IMR-90 (cell line): Measurements from ENCODE around the gene GPRIN3. TPM values are rescaled to one million over a fixed set of nuclear protein-coding genes. Genes with fewer than 3 reads are reported as not detected.

Source experiments
- ATAC-seq: fragments of 200-7000 bp; cut with Tn5 transposase; 2 replicates; pipeline ENCODE4 v1.9.1; 2020; ENCODE audit warnings: low read depth, mild to moderate bottlenecking, moderate library complexity
- BruUV-seq: library from RNA; stranded (reverse); fragments of 400-500 nt; replicated peaks from 2 replicates; lab custom pipeline; 2021; lab: Mats Ljungman, UMichigan
- CTCF ChIA-PET: fragments of 300-600 bp; formaldehyde crosslinking; extraction: SDS; loops from one replicate; lab custom pipeline; 2021; ENCODE audit warnings: antibody characterized with exemption; lab: Yijun Ruan, JAX
- POLR2A ChIA-PET: fragments of 300-600 bp; sonication (Branson Sonifier 250); formaldehyde crosslinking; loops from one replicate; lab custom pipeline; 2022; ENCODE audit warnings: antibody characterized with exemption; ENCODE audit not compliant: unreplicated experiment; lab: Charles Lee
- DNase-seq: peaks from one replicate; pipeline ENCODE4 v3.0.0; 2013
- H2AFZ ChIP-seq: replicated peaks from 2 replicates; pipeline ENCODE3; 2013; ENCODE audit warnings: low read length, mild to moderate bottlenecking; ENCODE audit not compliant: poor library complexity
- H2AK5ac ChIP-seq: 2 replicates; pipeline ENCODE4 v1.6.1; 2013; ENCODE audit warnings: low read depth, low read length, inconsistent platforms
- H2AK9ac ChIP-seq: replicated peaks from 2 replicates; pipeline ENCODE3; 2013; ENCODE audit warnings: mild to moderate bottlenecking, low read depth, low read length, moderate library complexity; ENCODE audit not compliant: poor library complexity
- H2BK120ac ChIP-seq: 2 replicates; pipeline ENCODE4 v1.6.1; 2013; ENCODE audit warnings: low read depth, low read length, inconsistent platforms
- H2BK15ac ChIP-seq: 3 replicates; pipeline ENCODE4 v1.6.1; 2013; ENCODE audit warnings: low read depth, low read length, inconsistent platforms
- H2BK20ac ChIP-seq: 2 replicates; pipeline ENCODE4 v1.6.1; 2013; ENCODE audit warnings: low read depth, mild to moderate bottlenecking, inconsistent platforms, low read length, moderate library complexity
- H2BK5ac ChIP-seq: 2 replicates; pipeline ENCODE4 v1.6.1; 2013; ENCODE audit warnings: mild to moderate bottlenecking, low read depth, low read length, inconsistent platforms; ENCODE audit not compliant: poor library complexity, severe bottlenecking
- H3K14ac ChIP-seq: replicated peaks from 2 replicates; pipeline ENCODE4 v1.6.1; 2013; ENCODE audit warnings: low read depth, low read length, inconsistent platforms
- H3K18ac ChIP-seq: 2 replicates; pipeline ENCODE4 v1.6.1; 2013; ENCODE audit warnings: low read depth, low read length, control low read depth
- H3K23ac ChIP-seq: 2 replicates; pipeline ENCODE4 v1.6.1; 2013; ENCODE audit warnings: low read depth, low read length, inconsistent platforms
- H3K27ac ChIP-seq: 2 replicates; pipeline ENCODE4 v1.5.1; 2013; ENCODE audit warnings: mild to moderate bottlenecking, control low read depth, low read length; ENCODE audit not compliant: insufficient read depth
- H3K27me3 ChIP-seq: 2 replicates; pipeline ENCODE4 v1.6.1; 2013; ENCODE audit warnings: low read length; ENCODE audit not compliant: control insufficient read depth, insufficient read depth
- H3K36me3 ChIP-seq: 2 replicates; pipeline ENCODE4 v1.6.1; 2013; ENCODE audit warnings: low read length, mixed read lengths; ENCODE audit not compliant: control insufficient read depth, insufficient read depth
- H3K4ac ChIP-seq: 2 replicates; pipeline ENCODE4 v1.6.1; 2013; ENCODE audit warnings: low read depth, low read length, inconsistent platforms
- H3K4me1 ChIP-seq: 2 replicates; pipeline ENCODE4 v1.6.1; 2013; ENCODE audit warnings: low read length, mixed read lengths; ENCODE audit not compliant: control insufficient read depth, insufficient read depth
- H3K4me2 ChIP-seq: 2 replicates; pipeline ENCODE4 v1.6.1; 2013; ENCODE audit warnings: low read depth, mild to moderate bottlenecking, control low read depth, low read length, moderate library complexity
- H3K4me3 ChIP-seq: 2 replicates; pipeline ENCODE4 v1.5.1; 2013; ENCODE audit warnings: low read depth, mild to moderate bottlenecking, control low read depth, low read length, moderate library complexity; ENCODE audit not compliant: insufficient read depth
- H3K56ac ChIP-seq: 2 replicates; pipeline ENCODE4 v1.6.1; 2013; ENCODE audit warnings: low read length, inconsistent platforms; ENCODE audit not compliant: insufficient read depth; ENCODE audit errors: extremely low read depth
- H3K79me1 ChIP-seq, 2 experiments: 2 replicates each; pipeline ENCODE4 v1.6.1; 2013; ENCODE audit warnings: low read length in 2 of 2, inconsistent platforms in 1 of 2, low read depth in 1 of 2
- H3K9ac ChIP-seq: 2 replicates; pipeline ENCODE4 v1.6.1; 2013; ENCODE audit warnings: low read depth, low read length, control low read depth
- H3K9me1 ChIP-seq: 2 replicates; pipeline ENCODE4 v1.6.1; 2013; ENCODE audit warnings: low read length, inconsistent platforms; ENCODE audit not compliant: insufficient read depth
- H3K9me3 ChIP-seq: 2 replicates; pipeline ENCODE4 v1.6.1; 2013; ENCODE audit warnings: low read length; ENCODE audit not compliant: control insufficient read depth, insufficient read depth
- H4K20me1 ChIP-seq: 2 replicates; pipeline ENCODE4 v1.6.1; 2013; ENCODE audit warnings: low read length, inconsistent platforms; ENCODE audit not compliant: insufficient read depth
- H4K5ac ChIP-seq: 2 replicates; pipeline ENCODE4 v1.6.1; 2013; ENCODE audit warnings: mild to moderate bottlenecking, low read depth, low read length, control low read depth
- H4K8ac ChIP-seq, 2 experiments: 2 replicates each; pipeline ENCODE4 v1.6.1; 2013; ENCODE audit warnings: low read depth in 2 of 2, low read length in 2 of 2, control low read depth in 1 of 2, inconsistent platforms in 1 of 2
- H4K91ac ChIP-seq: 2 replicates; pipeline ENCODE4 v1.6.1; 2013; ENCODE audit warnings: low read depth, low read length, inconsistent platforms; ENCODE audit not compliant: insufficient read depth
- CEBPB ChIP-seq: IDR thresholded peaks from 2 replicates; pipeline ENCODE4 v1.6.1; 2012; ENCODE audit warnings: low read depth, low read length, improper control_type of control experiment
- MAFK ChIP-seq: IDR thresholded peaks from 2 replicates; pipeline ENCODE4 v1.6.1; 2012; ENCODE audit warnings: low read depth, low read length, improper control_type of control experiment
- POLR2A ChIP-seq: IDR thresholded peaks from 2 replicates; pipeline ENCODE4 v1.6.1; 2012; ENCODE audit warnings: mild to moderate bottlenecking, low read depth, low read length
- RCOR1 ChIP-seq: IDR thresholded peaks from 2 replicates; pipeline ENCODE4 v1.6.1; 2012; ENCODE audit warnings: mild to moderate bottlenecking, low read length, improper control_type of control experiment; ENCODE audit not compliant: insufficient replicate concordance
- WGBS, 2 experiments: methylation state at CpG; one replicate each; pipeline versions ENCODE4 v1.1.5 to v1.1.7; 2013; ENCODE audit warnings: missing lambda C conversion rate in 2 of 2; ENCODE audit not compliant: insufficient read length in 1 of 2; ENCODE audit errors: extremely low coverage in 2 of 2; 5-methylcytosine and 5-hydroxymethylcytosine counted together
- dilution Hi-C: fragments of 300-500 bp; cut with HindIII; formaldehyde crosslinking; loops from one replicate; pipeline ENCODE4 v1.14.3; 2018; ENCODE audit warnings: low sequenced_read_pairs; ENCODE audit not compliant: unreplicated experiment
- in situ Hi-C: fragments of 300-500 bp; cut with MboI; formaldehyde crosslinking; loops from 3 replicates; pipeline ENCODE4 v1.14.3; 2019; ENCODE audit warnings: low sequenced_read_pairs, inconsistent platforms, mixed read lengths
- intact Hi-C: fragments of 100-400 bp; cut with micrococcal nuclease; formaldehyde crosslinking; loops from 2 replicates; pipeline ENCODE4 v1.10.0; 2022
- polyA plus RNA-seq, 3 experiments: library from polyadenylated mRNA; depleted of rRNA; stranded (reverse); fragments of >200 nt; gene quantifications; 2 replicates each; pipeline ENCODE4 v1.2.3, GENCODE V29; 2012; ENCODE audit warnings: low replicate concordance in 1 of 3
- total RNA-seq: library from RNA; depleted of rRNA; stranded (reverse); fragments of >200 nt; gene quantifications from 2 replicates; pipeline ENCODE4 v1.2.3, GENCODE V29; 2012
- TF ChIP-seq, protein P1 (sequence below): conservative IDR thresholded peaks from 2 replicates; pipeline ENCODE4 v1.5.1; 2012; ENCODE audit warnings: mild to moderate bottlenecking, low read depth, low read length, improper control_type of control experiment

The GPRIN3 gene
- total and polyA plus RNA-seq, 2 of the 4 experiments (the other 2 are of a cell fraction): under 0.01 TPM; not detected in 1

GRCh38 chr4:89287945-89288344, 19.7 kb downstream of the GPRIN3 start:
- H4K20me1 ChIP-seq: no peaks in the 10 kb centered on the region
- peaks cover 2% of the 10 kb centered on the region; the same call in 1 of the 2 replicates for H3K27me3 ChIP-seq
- in situ Hi-C loops: no loop called here
- no peak overlapping the region for H3K4ac ChIP-seq
- H4K5ac ChIP-seq: no peak overlapping the region
- no peak overlapping the region for H3K23ac ChIP-seq
- H3K14ac ChIP-seq: no peak overlapping the region
- intact Hi-C loops: no loop called here
- H3K9ac ChIP-seq: no peak overlapping the region
- 61% methylated on average over 3 of the region's 6 CpGs; no CpG with 5 or more reads in 1 of the 2 experiments for WGBS, 2 experiments
- no peaks in the 10 kb centered on the region for H3K9me3 ChIP-seq
- no peak overlapping the region for H2AK9ac ChIP-seq
- H3K9me1 ChIP-seq: no peaks in the 10 kb centered on the region
- ChIA-PET POLR2A (no interaction called here), CTCF (no interaction called here)
- ATAC-seq (no peak), DNase-seq (no peak)
- H3K27ac ChIP-seq: no peak overlapping the region
- H2BK120ac ChIP-seq: no peak overlapping the region
- H2AK5ac ChIP-seq: no peak overlapping the region
- H2BK5ac ChIP-seq: no peak overlapping the region
- BruUV-seq: no TSS peak
- dilution Hi-C loops: no loop called here
- no peak overlapping the region for H3K4me3 ChIP-seq
- H3K56ac ChIP-seq: no peak overlapping the region
- no peaks in the 10 kb centered on the region for H3K79me1 ChIP-seq
- no peaks in the 10 kb centered on the region for H3K36me3 ChIP-seq
- H2BK20ac ChIP-seq: no peak overlapping the region
- H2AFZ ChIP-seq: no peak overlapping the region
- H3K18ac ChIP-seq: no peak overlapping the region
- TF ChIP-seq MAFK: no peak
- TF ChIP-seq, protein P1, sequence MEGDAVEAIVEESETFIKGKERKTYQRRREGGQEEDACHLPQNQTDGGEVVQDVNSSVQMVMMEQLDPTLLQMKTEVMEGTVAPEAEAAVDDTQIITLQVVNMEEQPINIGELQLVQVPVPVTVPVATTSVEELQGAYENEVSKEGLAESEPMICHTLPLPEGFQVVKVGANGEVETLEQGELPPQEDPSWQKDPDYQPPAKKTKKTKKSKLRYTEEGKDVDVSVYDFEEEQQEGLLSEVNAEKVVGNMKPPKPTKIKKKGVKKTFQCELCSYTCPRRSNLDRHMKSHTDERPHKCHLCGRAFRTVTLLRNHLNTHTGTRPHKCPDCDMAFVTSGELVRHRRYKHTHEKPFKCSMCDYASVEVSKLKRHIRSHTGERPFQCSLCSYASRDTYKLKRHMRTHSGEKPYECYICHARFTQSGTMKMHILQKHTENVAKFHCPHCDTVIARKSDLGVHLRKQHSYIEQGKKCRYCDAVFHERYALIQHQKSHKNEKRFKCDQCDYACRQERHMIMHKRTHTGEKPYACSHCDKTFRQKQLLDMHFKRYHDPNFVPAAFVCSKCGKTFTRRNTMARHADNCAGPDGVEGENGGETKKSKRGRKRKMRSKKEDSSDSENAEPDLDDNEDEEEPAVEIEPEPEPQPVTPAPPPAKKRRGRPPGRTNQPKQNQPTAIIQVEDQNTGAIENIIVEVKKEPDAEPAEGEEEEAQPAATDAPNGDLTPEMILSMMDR: no peak
- no peak for TF ChIP-seq POLR2A
- no peak for TF ChIP-seq CEBPB
- TF ChIP-seq RCOR1: no peak
- H4K8ac ChIP-seq: no peak overlapping the region
- H3K4me1 ChIP-seq: no peaks in the 10 kb centered on the region
- no peak overlapping the region for H4K91ac ChIP-seq
- no peak overlapping the region for H2BK15ac ChIP-seq
- no peak overlapping the region for H3K4me2 ChIP-seq
